AG04450 (cell line): ENCODE data around the gene SPN. TPM values are rescaled to one million over a fixed set of nuclear protein-coding genes. Genes with fewer than 3 reads are reported as not detected.
"Not testable (repeated sequence)": the region's sequence is repeated elsewhere in the genome, so short reads cannot be mapped to it uniquely, and the experiment has no call there.

Experiments used
- CTCF ChIA-PET: fragments of 300-600, 350-600 bp; formaldehyde crosslinking; extraction: SDS; loops from one replicate; lab custom pipeline; 2022; ENCODE audit warnings: antibody characterized with exemption, inconsistent platforms; lab: Charles Lee
- POLR2A ChIA-PET: fragments of 350-600 bp; formaldehyde crosslinking; extraction: SDS; loops from one replicate; lab custom pipeline; 2021; ENCODE audit warnings: antibody characterized with exemption, inconsistent platforms; lab: Yijun Ruan, JAX
- DNase-seq: peaks from one replicate; pipeline ENCODE4 v3.0.0-alpha.2; 2011; ENCODE audit warnings: low read depth, low spot score
- H3K27ac ChIP-seq: one replicate; pipeline ENCODE4 v1.5.1; 2012; ENCODE audit warnings: low read depth, low read length, control low read depth
- H3K27me3 ChIP-seq: one replicate; pipeline ENCODE4 v1.6.0; 2012; ENCODE audit warnings: low read length; ENCODE audit not compliant: control insufficient read depth, insufficient read depth
- H3K4me3 ChIP-seq: 2 replicates; pipeline ENCODE4 v1.5.1; 2011; ENCODE audit warnings: mild to moderate bottlenecking, low read depth, low read length, control low read depth
- H3K9me3 ChIP-seq: 2 replicates; pipeline ENCODE4 v1.5.1; 2012; ENCODE audit warnings: low read length; ENCODE audit not compliant: control insufficient read depth, insufficient read depth
- CTCF ChIP-seq: IDR thresholded peaks from 2 replicates; pipeline ENCODE4 v1.5.1; 2011; ENCODE audit warnings: low read depth, low read length, control low read depth, inconsistent platforms
- polyA plus RNA-seq: library from polyadenylated mRNA; depleted of rRNA; stranded (reverse); fragments of >200 nt; gene quantifications from 2 replicates; pipeline ENCODE4 v1.2.3, GENCODE V29; 2011

Gene SPN
- polyA plus RNA-seq, 1 experiment: 0.04 TPM

GRCh38 chr16:29649588-29650494 lies 13.2 kb upstream of the SPN start:
- no peak overlapping the region for H3K27ac ChIP-seq
- no peak for TF ChIP-seq CTCF
- no peaks in the 10 kb centered on the region for H3K9me3 ChIP-seq
- no peak overlapping the region for H3K4me3 ChIP-seq
- no peak for DNase-seq
- ChIA-PET CTCF (interaction anchor here (0.6 kb wide), 1 partner anchor 382 kb away, joined by 4 read pairs; no protein-coding TSS in a partner anchor), POLR2A (no interaction called here)
- peaks cover 3% of the 10 kb centered on the region for H3K27me3 ChIP-seq

DNA sequence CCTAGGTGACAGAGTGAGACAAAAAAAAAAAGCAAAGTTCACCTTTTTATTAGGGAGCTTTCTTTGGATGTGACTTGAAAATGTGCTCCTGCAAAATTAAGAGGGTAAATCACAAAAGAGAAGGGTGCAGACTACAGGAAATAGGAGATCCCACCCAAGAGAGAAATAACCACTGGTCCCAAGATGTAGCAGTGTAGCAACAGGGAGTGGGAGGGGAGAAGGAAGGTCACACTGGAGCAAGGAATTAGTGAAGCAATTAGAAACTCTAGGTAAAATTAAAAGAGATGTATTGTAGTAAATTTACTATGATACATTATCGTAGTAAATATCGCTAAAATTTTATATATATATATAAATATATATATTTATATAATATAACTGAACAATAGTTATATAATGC lies 12.3 kb upstream of the SPN start:
- Histone ChIP-seq H3K9me3 (no peaks in the 10 kb centered on the region), H3K27me3 (peaks cover 5% of the 10 kb centered on the region), H3K4me3 (no peak overlapping the region), H3K27ac (no peak overlapping the region)
- TF ChIP-seq CTCF: no peak
- CTCF ChIA-PET: interaction anchor here (0.6 kb wide), 2 partner anchors 381 to 759 kb away, joined by 3 to 4 read pairs; no protein-coding TSS in a partner anchor
- DNase-seq: no peak
- POLR2A ChIA-PET: no interaction called here

DNA sequence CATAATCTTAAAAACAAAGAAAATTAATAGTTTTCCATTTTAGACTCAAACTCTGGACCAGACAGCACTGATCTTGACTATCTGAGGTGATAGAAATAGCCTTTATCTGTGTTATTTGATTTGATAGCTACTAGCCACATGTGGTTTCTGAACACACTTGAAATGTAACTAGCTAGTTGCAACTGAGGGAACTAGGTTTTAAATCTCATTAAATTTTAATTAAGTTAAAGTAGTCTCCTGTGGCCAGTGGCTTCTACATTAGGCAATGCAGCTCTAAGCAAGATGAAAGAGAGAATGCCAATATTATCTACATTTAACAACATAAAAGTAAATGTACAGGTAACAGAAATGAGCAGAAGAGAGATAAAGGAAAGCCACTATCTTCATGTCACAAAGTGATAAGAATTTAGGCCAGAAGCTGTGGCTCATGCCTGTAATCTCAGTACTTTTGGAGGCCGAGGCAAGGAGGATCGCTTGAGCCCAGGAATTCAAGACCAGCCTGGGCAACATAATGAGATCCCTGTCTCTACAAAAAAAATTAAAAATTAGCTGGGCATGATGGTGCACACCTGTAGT lies 11.2 kb upstream of the SPN start:
- TF ChIP-seq CTCF: no peak
- ChIA-PET POLR2A (no interaction called here), CTCF (interaction anchor here (0.6 kb wide), 1 partner anchor 758 kb away, joined by 3 read pairs; no protein-coding TSS in a partner anchor)
- Histone ChIP-seq H3K27me3 (peaks cover 5% of the 10 kb centered on the region), H3K27ac (no peak overlapping the region), H3K9me3 (no peaks in the 10 kb centered on the region), H3K4me3 (no peak overlapping the region)
- DNase-seq: no peak

DNA sequence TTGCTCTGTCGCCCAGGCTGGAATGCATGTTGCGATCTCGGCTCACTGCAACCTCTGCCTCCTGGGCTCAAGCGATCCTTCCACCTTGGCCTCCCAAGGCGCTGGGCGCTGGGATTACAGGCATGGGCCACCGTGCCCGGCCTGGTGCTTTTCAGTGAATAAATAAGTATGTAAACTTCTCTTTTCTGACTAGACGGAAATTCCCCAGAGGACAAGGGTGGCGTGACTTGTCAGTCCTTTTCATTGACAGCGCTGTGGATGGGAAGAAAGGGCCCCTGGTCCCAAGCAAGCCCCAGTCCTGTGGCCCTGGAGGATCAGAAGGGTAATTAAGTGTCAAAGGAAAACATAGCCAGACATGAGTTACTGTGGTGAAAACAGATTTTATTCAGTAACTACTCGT lies 9.6 kb upstream of the SPN start:
- H3K9me3 ChIP-seq: no peaks in the 10 kb centered on the region
- ChIA-PET POLR2A (interaction anchor here (0.6 kb wide), 1 partner anchor 26 kb away, joined by 3 read pairs; the partner anchor contains the start of gene QPRT), CTCF (interaction anchor here (0.6 to 0.7 kb wide), 2 partner anchors 22 to 195 kb away, joined by 5 to 9 read pairs; no protein-coding TSS in a partner anchor)
- H3K27me3 ChIP-seq: peaks cover 5% of the 10 kb centered on the region
- no peak for TF ChIP-seq CTCF
- no peak overlapping the region for H3K27ac ChIP-seq
- H3K4me3 ChIP-seq: no peak overlapping the region
- no peak for DNase-seq

DNA sequence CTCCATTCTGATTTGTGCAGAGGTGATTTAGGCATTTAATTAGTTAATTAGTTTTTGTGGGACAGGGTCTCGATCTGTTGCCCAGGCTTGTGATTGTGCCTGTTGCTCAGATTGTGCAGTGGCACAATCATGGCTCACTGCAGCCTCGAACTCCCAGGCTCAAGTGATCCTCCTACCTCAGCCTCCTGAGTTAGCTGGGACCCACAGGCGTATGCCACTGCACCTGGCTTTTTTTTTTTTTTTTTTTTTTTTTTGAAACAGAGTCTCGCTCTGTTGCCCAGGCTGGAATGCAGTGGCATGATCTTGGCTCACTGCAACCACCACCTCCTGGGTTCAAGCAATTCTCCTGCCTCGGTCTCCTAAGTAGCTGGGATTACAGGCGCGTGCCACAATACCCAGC lies 9.2 kb upstream of the SPN start:
- H3K27me3 ChIP-seq, POLR2A ChIA-PET, H3K27ac ChIP-seq, DNase-seq, H3K9me3 ChIP-seq, H3K4me3 ChIP-seq, CTCF ChIA-PET: not testable (repeated sequence)
